ENCODE results near the gene SCAMP3. TPM values are rescaled to one million over a fixed set of nuclear protein-coding genes. Genes with fewer than 3 reads are reported as not detected.
"Not testable (repeated sequence)": the region's sequence is repeated elsewhere in the genome, so short reads cannot be mapped to it uniquely, and the experiment has no call there.

SCAMP3 gene
- total RNA-seq, 1 donor from 2014 or later, result 12.3 TPM

GRCh38 chr1:155227261-155228095 is 34.7 kb downstream of the SCAMP3 start:
- DNase-seq (ENCODE audit: low spot score), result peak; percentile 100

DNA sequence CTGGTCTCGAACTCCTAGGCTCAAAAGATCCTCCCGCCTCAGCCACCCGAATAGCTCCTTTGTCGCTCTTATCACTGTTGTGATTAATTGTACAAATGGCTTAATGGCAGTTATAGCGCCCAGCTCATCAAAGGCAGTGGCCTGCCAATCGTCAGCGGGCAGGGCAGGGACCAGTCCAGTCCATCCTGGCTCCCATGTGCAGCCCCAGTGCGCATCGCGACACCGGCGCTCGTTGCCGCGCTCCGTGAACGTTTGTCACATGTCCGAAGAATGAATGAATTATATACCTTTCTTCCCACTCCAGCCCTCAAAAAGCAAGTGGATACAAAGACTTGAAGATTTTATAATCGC is 35.3 kb downstream of the SCAMP3 start:
- DNase-seq (ENCODE audit: low spot score), result peak; percentile 64

GRCh38 chr1:155226188-155226909 is 35.8 kb downstream of the SCAMP3 start:
- peak; percentile 82 for DNase-seq (ENCODE audit: low spot score)

GRCh38 chr1:155225404-155225759 is 36.8 kb downstream of the SCAMP3 start:
- not testable (repeated sequence) for DNase-seq (ENCODE audit: low spot score)

DNA sequence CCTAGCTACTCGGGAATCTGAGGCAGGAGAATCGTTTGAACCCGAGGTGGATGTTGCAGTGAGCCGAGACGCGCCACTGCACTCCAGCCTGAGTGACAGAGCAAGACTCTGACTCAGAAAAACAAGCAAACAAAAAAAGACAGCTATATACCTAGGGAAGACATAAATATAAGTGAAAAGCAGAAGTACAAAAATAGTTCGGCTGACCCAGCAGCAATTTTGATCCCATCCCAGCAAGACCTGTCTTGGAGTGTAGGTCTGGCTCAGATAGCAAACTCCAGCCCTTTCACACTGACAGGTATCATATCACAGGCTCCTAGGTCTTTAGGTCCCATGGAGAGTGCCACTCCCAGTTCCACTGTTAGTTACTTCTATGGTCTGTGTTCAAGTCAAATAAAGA is 39.1 kb downstream of the SCAMP3 start:
- DNase-seq (ENCODE audit: low spot score), result no peak

GRCh38 chr1:155220211-155220965 is 41.8 kb downstream of the SCAMP3 start:
- not testable (repeated sequence) for DNase-seq (ENCODE audit: low spot score)

GRCh38 chr1:155219592-155220031 is 42.5 kb downstream of the SCAMP3 start:
- peak; percentile 59 for DNase-seq (ENCODE audit: low spot score)

- peak; percentile 75 for DNase-seq (ENCODE audit: low spot score)
Observed at GRCh38 chr1:155218854-155219591, 43.1 kb downstream of the SCAMP3 start.

GRCh38 chr1:155214702-155215101 is 47.5 kb downstream of the SCAMP3 start:
- not testable (repeated sequence) for DNase-seq (ENCODE audit: low spot score)

DNA sequence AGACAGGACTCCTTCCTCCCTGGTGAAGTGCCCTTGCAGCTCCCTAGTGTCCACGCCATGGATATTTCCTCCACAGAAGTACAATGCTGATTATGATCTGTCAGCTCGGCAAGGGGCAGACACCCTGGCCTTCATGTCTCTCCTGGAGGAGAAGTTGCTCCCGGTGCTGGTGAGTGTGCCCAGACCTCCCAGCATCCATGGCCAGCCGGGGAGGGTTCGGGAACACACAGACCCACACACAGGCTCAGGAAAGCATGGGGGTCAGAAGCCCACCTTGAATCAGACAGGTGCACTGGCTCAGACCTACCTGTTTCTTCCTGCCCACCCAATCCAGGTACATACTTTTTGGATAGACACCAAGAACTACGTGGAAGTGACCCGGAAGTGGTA is 50.1 kb downstream of the SCAMP3 start:
- DNase-seq (ENCODE audit: low spot score), result not testable (repeated sequence)

GRCh38 chr1:155211381-155212050 is 50.6 kb downstream of the SCAMP3 start:
- not testable (repeated sequence) for DNase-seq (ENCODE audit: low spot score)

- no peak for DNase-seq (ENCODE audit: low spot score)
Observed at GRCh38 chr1:155210314-155211104, 51.7 kb downstream of the SCAMP3 start.

DNA sequence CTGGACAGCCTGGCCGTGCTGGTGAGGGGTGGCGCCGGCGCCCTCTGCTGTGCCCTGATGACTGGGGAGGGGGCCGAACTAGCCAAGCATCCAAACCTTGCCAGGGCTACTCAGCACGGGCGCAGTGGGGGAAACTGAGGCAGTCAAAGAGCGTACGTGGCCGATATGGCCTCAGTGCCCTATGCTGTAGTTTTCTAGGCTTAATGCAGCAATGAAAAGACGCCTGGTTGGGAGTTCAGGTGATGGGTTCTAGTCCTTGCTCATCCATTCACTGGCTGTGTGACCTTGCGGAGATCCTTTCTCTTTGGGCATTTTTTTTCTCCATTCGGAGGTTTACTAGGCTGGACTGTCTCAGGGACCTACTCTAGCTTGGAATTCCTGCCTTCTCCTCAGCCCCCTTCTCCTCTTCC is 52.8 kb downstream of the SCAMP3 start:
- DNase-seq (ENCODE audit: low spot score), result no peak

GRCh38 chr1:155208541-155209311 is 53.4 kb downstream of the SCAMP3 start, which contains the start of gene MTX1:
TSS of gene MTX1 (plus strand) at chr1:155208695. CDS start at chr1:155208805, 110 bp downstream.
- DNase-seq (ENCODE audit: low spot score), result peak; percentile 96

GRCh38 chr1:155207806-155208540 is 54.2 kb downstream of the SCAMP3 start, which contains the start of gene THBS3:
TSS of gene THBS3 (minus strand) at chr1:155207897. CDS start at chr1:155207876, 21 bp downstream.
- DNase-seq (ENCODE audit: low spot score), result peak; percentile 81

GRCh38 chr1:155206891-155207805 is 55.0 kb downstream of the SCAMP3 start:
- DNase-seq (ENCODE audit: low spot score), result peak; percentile 86
